ENCODE results near the gene PCDHA6.
A peak's percentile ranks its signal among the peaks of the same experiment; 100 is the strongest.
"Not testable (repeated sequence)": the region's sequence is repeated elsewhere in the genome, so short reads cannot be mapped to it uniquely, and the experiment has no call there.

Gene PCDHA6

GRCh38 chr5:140795259-140795641, 32.5 kb upstream of the PCDHA6 start:
- TF ChIP-seq CTCF (IDR thresholded peaks at IDR 0.05; ENCODE audit: low read depth, low read length): no peak
- peak overlapping the region; percentile 32 for H3K4me3 ChIP-seq (ENCODE audit: low read depth, low read length)

- H3K4me3 ChIP-seq (ENCODE audit: low read depth, low read length): not testable (repeated sequence)
These were observed 31.6 kb upstream of the PCDHA6 start for GRCh38 chr5:140796072-140796717.

GRCh38 chr5:140796718-140797095, 31.1 kb upstream of the PCDHA6 start:
- no peak overlapping the region for H3K4me3 ChIP-seq (ENCODE audit: low read depth, low read length)
- TF ChIP-seq CTCF (IDR thresholded peaks at IDR 0.05; ENCODE audit: low read depth, low read length): no peak

- no peak for TF ChIP-seq CTCF (IDR thresholded peaks at IDR 0.05; ENCODE audit: low read depth, low read length)
- H3K4me3 ChIP-seq (ENCODE audit: low read depth, low read length): no peak within 1 kb of the TSS
These were observed 26.8 kb upstream of the PCDHA6 start, which contains the start of gene PCDHA3 for GRCh38 chr5:140800816-140801493. Gene PCDHA3, plus strand, starts transcription at chr5:140801057.

- H3K4me3 ChIP-seq (ENCODE audit: low read depth, low read length): no peak overlapping the region
- TF ChIP-seq CTCF (IDR thresholded peaks at IDR 0.05; ENCODE audit: low read depth, low read length): no peak
These were observed 26.3 kb upstream of the PCDHA6 start for GRCh38 chr5:140801494-140801841.

- not testable (repeated sequence) for H3K4me3 ChIP-seq (ENCODE audit: low read depth, low read length)
These were observed 25.4 kb upstream of the PCDHA6 start for GRCh38 chr5:140802381-140802780.

- no peak overlapping the region for H3K4me3 ChIP-seq (ENCODE audit: low read depth, low read length)
- no peak for TF ChIP-seq CTCF (IDR thresholded peaks at IDR 0.05; ENCODE audit: low read depth, low read length)
These were observed 24.9 kb upstream of the PCDHA6 start for GRCh38 chr5:140802781-140803271.

- no peak within 1 kb of the TSS for H3K4me3 ChIP-seq (ENCODE audit: low read depth, low read length)
These were observed 20.7 kb upstream of the PCDHA6 start, which contains the start of gene PCDHA4 for GRCh38 chr5:140806834-140807775. Gene PCDHA4, plus strand, starts transcription at chr5:140807068.

GRCh38 chr5:140808241-140808888, 19.4 kb upstream of the PCDHA6 start:
- H3K4me3 ChIP-seq (ENCODE audit: low read depth, low read length): not testable (repeated sequence)

More at GRCh38 chr5:140806834-140807775, 20.7 kb upstream of the PCDHA6 start, which contains the start of gene PCDHA4:
- peak; percentile 25; the same call in 1 of the 2 replicates for TF ChIP-seq CTCF (IDR thresholded peaks at IDR 0.05; ENCODE audit: low read depth, low read length)
